ENCODE data around the gene CHRM1.
"Not testable (repeated sequence)": the region's sequence is repeated elsewhere in the genome, so short reads cannot be mapped to it uniquely, and the experiment has no call there.

The CHRM1 gene

GRCh38 chr11:62863687-62864335 lies 57.4 kb downstream of the CHRM1 start:
- DNase-seq, result no peak

- not testable (repeated sequence) for DNase-seq
Observed at GRCh38 chr11:62861564-62862192, 59.5 kb downstream of the CHRM1 start.

GRCh38 chr11:62860835-62861563 lies 60.2 kb downstream of the CHRM1 start:
- DNase-seq, result no peak

GRCh38 chr11:62859281-62859703 lies 61.9 kb downstream of the CHRM1 start:
- DNase-seq, result peak; percentile 45
